NT2/D1 (cell line): ENCODE results near the gene KCNH1.

Experiments
- DNase-seq: peaks from one replicate; pipeline ENCODE4 v3.0.0-alpha.2; 2011; ENCODE audit warnings: low read depth, low spot score
- H3K27me3 ChIP-seq: 2 replicates; pipeline ENCODE4 v1.6.0; 2011; ENCODE audit warnings: mild to moderate bottlenecking; ENCODE audit not compliant: insufficient read length, insufficient read depth
- H3K36me3 ChIP-seq: 2 replicates; pipeline ENCODE4 v1.6.1; 2011; ENCODE audit warnings: mild to moderate bottlenecking, low read length, mixed read lengths; ENCODE audit not compliant: insufficient read depth, insufficient read length
- H3K4me1 ChIP-seq: 2 replicates; pipeline ENCODE4 v1.5.1; 2011; ENCODE audit not compliant: insufficient read depth, insufficient read length
- H3K4me3 ChIP-seq: 2 replicates; pipeline ENCODE4 v1.5.1; 2011; ENCODE audit warnings: low read depth; ENCODE audit not compliant: insufficient read length
- H3K9ac ChIP-seq: 2 replicates; pipeline ENCODE4 v1.6.0; 2011; ENCODE audit warnings: low read depth; ENCODE audit not compliant: insufficient read length
- H3K9me3 ChIP-seq: 2 replicates; pipeline ENCODE4 v1.5.1; 2011; ENCODE audit warnings: mild to moderate bottlenecking, low read length; ENCODE audit not compliant: insufficient read depth
- SUZ12 ChIP-seq: IDR thresholded peaks from 2 replicates; pipeline ENCODE4 v1.6.1; 2011; ENCODE audit not compliant: insufficient read length, insufficient read depth; ENCODE audit errors: extremely low read depth
- YY1 ChIP-seq: IDR thresholded peaks from 2 replicates; pipeline ENCODE4 v1.6.1; 2011; ENCODE audit not compliant: insufficient read length, insufficient read depth
- ZNF274 ChIP-seq: IDR thresholded peaks from 2 replicates; pipeline ENCODE4 v1.6.1; 2011; ENCODE audit warnings: mild to moderate bottlenecking, low read depth, low read length

KCNH1 gene

GRCh38 chr1:210684466-210685294, 449.3 kb downstream of the KCNH1 start:
- peaks cover under 1% of the 10 kb centered on the region for H3K4me1 ChIP-seq
- H3K9me3 ChIP-seq = no peaks in the 10 kb centered on the region
- no peak overlapping the region for H3K4me3 ChIP-seq
- no peaks in the 10 kb centered on the region for H3K36me3 ChIP-seq
- TF ChIP-seq YY1 (no peak), ZNF274 (no peak), SUZ12 (no peak)
- no peak overlapping the region for H3K9ac ChIP-seq
- DNase-seq = no peak
- H3K27me3 ChIP-seq = no peaks in the 10 kb centered on the region

DNA sequence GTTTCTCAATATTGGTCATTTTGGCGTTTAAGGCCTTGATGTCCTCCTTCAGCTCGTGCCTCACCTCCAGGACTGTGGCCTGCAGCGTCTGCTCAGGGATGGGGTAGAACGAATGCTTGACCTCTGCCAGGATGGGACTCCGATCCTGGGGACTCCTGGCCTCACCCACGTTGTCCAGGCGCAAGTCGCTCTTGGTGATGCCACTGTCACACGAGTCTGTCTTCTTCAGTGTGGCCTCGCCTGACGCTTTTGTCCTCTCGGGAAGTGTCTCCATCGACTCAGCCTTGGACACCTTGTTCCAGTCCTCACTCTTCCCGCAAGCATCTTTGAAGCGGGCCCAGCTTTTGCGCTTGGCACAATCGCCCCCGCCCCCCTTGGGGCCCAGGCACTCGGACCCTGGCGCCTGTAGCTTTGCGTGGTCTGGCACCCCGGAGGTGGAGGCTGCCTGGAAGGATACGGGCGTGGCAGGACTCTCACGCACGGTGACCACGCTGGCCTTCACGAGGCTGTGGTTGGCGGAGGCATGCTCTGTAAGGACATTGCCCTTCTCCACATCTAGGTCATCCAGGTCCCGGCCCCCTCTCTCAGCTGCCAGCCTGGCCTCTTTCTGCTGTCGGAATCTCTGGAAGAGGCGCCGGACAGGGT, 450.4 kb downstream of the KCNH1 start:
- Histone ChIP-seq H3K4me3 (no peak overlapping the region), H3K36me3 (no peaks in the 10 kb centered on the region), H3K4me1 (no peaks in the 10 kb centered on the region), H3K27me3 (no peaks in the 10 kb centered on the region), H3K9me3 (no peaks in the 10 kb centered on the region), H3K9ac (no peak overlapping the region)
- no peak for DNase-seq
- TF ChIP-seq YY1 = no peak
- no peak for TF ChIP-seq SUZ12
- TF ChIP-seq ZNF274 = no peak

- Histone ChIP-seq H3K27me3 (no peaks in the 10 kb centered on the region), H3K4me3 (no peak overlapping the region), H3K36me3 (no peaks in the 10 kb centered on the region), H3K4me1 (no peaks in the 10 kb centered on the region), H3K9me3 (no peaks in the 10 kb centered on the region), H3K9ac (no peak overlapping the region)
- DNase-seq = no peak
- no peak for TF ChIP-seq ZNF274
- TF ChIP-seq YY1 = no peak
- no peak for TF ChIP-seq SUZ12
Measured at GRCh38 chr1:210681158-210681557, 452.8 kb downstream of the KCNH1 start.

GRCh38 chr1:210678306-210678705, 455.6 kb downstream of the KCNH1 start:
- H3K27me3 ChIP-seq = no peaks in the 10 kb centered on the region
- H3K36me3 ChIP-seq = no peaks in the 10 kb centered on the region
- no peak for DNase-seq
- H3K9me3 ChIP-seq = no peaks in the 10 kb centered on the region
- no peak for TF ChIP-seq YY1
- TF ChIP-seq SUZ12 = no peak
- no peak for TF ChIP-seq ZNF274
- no peak overlapping the region for H3K4me3 ChIP-seq
- no peaks in the 10 kb centered on the region for H3K4me1 ChIP-seq
- no peak overlapping the region for H3K9ac ChIP-seq

DNA sequence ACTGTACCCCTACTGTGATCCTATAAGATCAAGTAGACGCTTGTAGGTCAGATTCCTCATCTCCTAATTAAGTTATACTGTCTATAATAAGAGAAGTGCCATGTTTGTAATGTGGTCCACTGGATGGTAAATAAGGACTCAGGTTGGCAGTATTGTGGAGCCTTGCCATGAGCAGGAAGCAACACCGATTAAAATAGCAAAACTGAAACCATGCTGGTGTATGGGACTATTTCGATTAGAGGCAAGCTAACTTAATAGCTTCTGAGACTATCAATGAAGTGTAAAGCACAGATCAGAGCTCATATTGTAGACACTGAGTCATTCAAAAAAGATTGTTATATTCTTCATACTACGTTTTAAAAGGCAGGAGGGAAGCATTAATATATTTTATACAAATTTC, 456.4 kb downstream of the KCNH1 start:
- TF ChIP-seq YY1 = no peak
- TF ChIP-seq ZNF274 = no peak
- TF ChIP-seq SUZ12 = no peak
- Histone ChIP-seq H3K4me1 (no peaks in the 10 kb centered on the region), H3K9me3 (no peaks in the 10 kb centered on the region), H3K27me3 (no peaks in the 10 kb centered on the region), H3K9ac (no peak overlapping the region), H3K36me3 (no peaks in the 10 kb centered on the region), H3K4me3 (no peak overlapping the region)
- DNase-seq = no peak

- no peaks in the 10 kb centered on the region for H3K27me3 ChIP-seq
- no peak for DNase-seq
- no peak overlapping the region for H3K4me3 ChIP-seq
- H3K4me1 ChIP-seq = no peaks in the 10 kb centered on the region
- H3K36me3 ChIP-seq = no peaks in the 10 kb centered on the region
- H3K9ac ChIP-seq = no peak overlapping the region
- TF ChIP-seq SUZ12 = no peak
- no peak for TF ChIP-seq YY1
- no peak for TF ChIP-seq ZNF274
- H3K9me3 ChIP-seq = no peaks in the 10 kb centered on the region
Measured at GRCh38 chr1:210676539-210676938, 457.4 kb downstream of the KCNH1 start.

DNA sequence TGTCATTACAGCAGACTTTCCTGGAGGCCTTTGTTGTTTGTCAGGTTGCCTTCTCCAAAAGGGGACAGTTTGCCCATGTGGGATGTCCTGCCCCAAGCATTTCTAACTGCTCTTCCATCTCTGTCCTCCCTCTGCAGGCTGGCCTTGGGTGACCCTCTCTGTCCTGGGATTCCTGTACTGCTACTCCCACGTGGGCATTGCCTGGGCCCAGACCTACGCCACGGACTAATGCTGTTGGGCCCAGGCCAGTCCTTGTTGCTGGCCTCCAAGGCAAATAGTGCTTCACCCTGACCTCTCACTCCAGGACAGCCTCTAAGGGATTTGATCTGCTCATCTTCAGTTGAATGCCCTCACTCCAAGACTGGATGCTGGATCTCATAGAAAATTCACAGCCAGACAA, 459.8 kb downstream of the KCNH1 start:
- Histone ChIP-seq H3K27me3 (no peaks in the 10 kb centered on the region), H3K4me3 (no peak overlapping the region), H3K36me3 (no peaks in the 10 kb centered on the region), H3K9me3 (no peaks in the 10 kb centered on the region), H3K9ac (no peak overlapping the region), H3K4me1 (no peaks in the 10 kb centered on the region)
- TF ChIP-seq ZNF274 (no peak), YY1 (no peak), SUZ12 (no peak)
- DNase-seq = no peak
